ENCODE measurements around the gene HERPUD1. TPM values are rescaled to one million over a fixed set of nuclear protein-coding genes. Genes with fewer than 3 reads are reported as not detected.

The HERPUD1 gene
- total RNA-seq, 1 donor, result 190 TPM

- TF ChIP-seq CTCF (IDR thresholded peaks at IDR 0.05; ENCODE audit: extremely low read depth, low read depth, low read length), result no peak
- Histone ChIP-seq H3K4me3 (ENCODE audit: insufficient read depth, low read length) (no peak overlapping the region), H3K36me3 (ENCODE audit: insufficient read depth, low read length) (no peaks in the 10 kb centered on the region), H3K4me1 (ENCODE audit: insufficient read depth, low read length) (no peaks in the 10 kb centered on the region), H3K4me2 (ENCODE audit: insufficient read depth, low read length) (no peak overlapping the region), H4K20me1 (ENCODE audit: insufficient read depth, low read length) (no peaks in the 10 kb centered on the region), H3K79me2 (ENCODE audit: insufficient read depth, low read length) (no peaks in the 10 kb centered on the region), H3K9me3 (ENCODE audit: low read depth, low read length) (no peaks in the 10 kb centered on the region), H2AFZ (ENCODE audit: low read length) (no peak overlapping the region), H3K27me3 (ENCODE audit: insufficient read depth, low read length) (no peaks in the 10 kb centered on the region), H3K27ac (ENCODE audit: low read depth, low read length) (no peak overlapping the region)
- peak; percentile 42 for DNase-seq (ENCODE audit: insufficient read length, low spot score, missing footprints)
Observed at GRCh38 chr16:56889206-56889605, 42.7 kb upstream of the HERPUD1 start.

- no peak overlapping the region for H3K27ac ChIP-seq (ENCODE audit: low read depth, low read length)
- no peak overlapping the region for H3K4me2 ChIP-seq (ENCODE audit: insufficient read depth, low read length)
- H2AFZ ChIP-seq (ENCODE audit: low read length), result no peak overlapping the region
- DNase-seq (ENCODE audit: insufficient read length, low spot score, missing footprints), result peak; percentile 45
- H3K4me1 ChIP-seq (ENCODE audit: insufficient read depth, low read length), result no peaks in the 10 kb centered on the region
- H3K27me3 ChIP-seq (ENCODE audit: insufficient read depth, low read length), result no peaks in the 10 kb centered on the region
- H3K4me3 ChIP-seq (ENCODE audit: insufficient read depth, low read length), result no peak overlapping the region
- H3K79me2 ChIP-seq (ENCODE audit: insufficient read depth, low read length), result no peaks in the 10 kb centered on the region
- TF ChIP-seq CTCF (IDR thresholded peaks at IDR 0.05; ENCODE audit: extremely low read depth, low read depth, low read length), result no peak
- no peaks in the 10 kb centered on the region for H3K36me3 ChIP-seq (ENCODE audit: insufficient read depth, low read length)
- no peaks in the 10 kb centered on the region for H3K9me3 ChIP-seq (ENCODE audit: low read depth, low read length)
- no peaks in the 10 kb centered on the region for H4K20me1 ChIP-seq (ENCODE audit: insufficient read depth, low read length)
Observed at GRCh38 chr16:56891685-56892084, 40.3 kb upstream of the HERPUD1 start.

GRCh38 chr16:56892705-56893104, 39.2 kb upstream of the HERPUD1 start:
- H3K36me3 ChIP-seq (ENCODE audit: insufficient read depth, low read length), result no peaks in the 10 kb centered on the region
- peak; percentile 62 for DNase-seq (ENCODE audit: insufficient read length, low spot score, missing footprints)
- no peak overlapping the region for H3K27ac ChIP-seq (ENCODE audit: low read depth, low read length)
- no peak overlapping the region for H2AFZ ChIP-seq (ENCODE audit: low read length)
- H3K9me3 ChIP-seq (ENCODE audit: low read depth, low read length), result no peaks in the 10 kb centered on the region
- peaks cover 3% of the 10 kb centered on the region for H3K27me3 ChIP-seq (ENCODE audit: insufficient read depth, low read length)
- no peaks in the 10 kb centered on the region for H3K4me1 ChIP-seq (ENCODE audit: insufficient read depth, low read length)
- TF ChIP-seq CTCF (IDR thresholded peaks at IDR 0.05; ENCODE audit: extremely low read depth, low read depth, low read length), result no peak
- H3K79me2 ChIP-seq (ENCODE audit: insufficient read depth, low read length), result no peaks in the 10 kb centered on the region
- no peak overlapping the region for H3K4me2 ChIP-seq (ENCODE audit: insufficient read depth, low read length)
- no peak overlapping the region for H3K4me3 ChIP-seq (ENCODE audit: insufficient read depth, low read length)
- no peaks in the 10 kb centered on the region for H4K20me1 ChIP-seq (ENCODE audit: insufficient read depth, low read length)

- Histone ChIP-seq H3K4me3 (ENCODE audit: insufficient read depth, low read length) (no peak overlapping the region), H3K27ac (ENCODE audit: low read depth, low read length) (no peak overlapping the region), H3K79me2 (ENCODE audit: insufficient read depth, low read length) (no peaks in the 10 kb centered on the region), H3K9me3 (ENCODE audit: low read depth, low read length) (no peaks in the 10 kb centered on the region), H3K36me3 (ENCODE audit: insufficient read depth, low read length) (no peaks in the 10 kb centered on the region), H3K4me1 (ENCODE audit: insufficient read depth, low read length) (no peaks in the 10 kb centered on the region), H3K27me3 (ENCODE audit: insufficient read depth, low read length) (peaks cover 3% of the 10 kb centered on the region), H2AFZ (ENCODE audit: low read length) (no peak overlapping the region), H4K20me1 (ENCODE audit: insufficient read depth, low read length) (no peaks in the 10 kb centered on the region), H3K4me2 (ENCODE audit: insufficient read depth, low read length) (no peak overlapping the region)
- TF ChIP-seq CTCF (IDR thresholded peaks at IDR 0.05; ENCODE audit: extremely low read depth, low read depth, low read length), result no peak
- peak; percentile 31 for DNase-seq (ENCODE audit: insufficient read length, low spot score, missing footprints)
Observed at GRCh38 chr16:56894331-56894917, 37.5 kb upstream of the HERPUD1 start.

Data from osteoblast (primary cell).